ENCODE results near the gene TMEM94. TPM values are rescaled to one million over a fixed set of nuclear protein-coding genes. Genes with fewer than 3 reads are reported as not detected.

The TMEM94 gene
- total and polyA plus RNA-seq, 2 of the 13 experiments (the other 11 are each of a cell fraction or from before 2014, with no cell fraction given), result 32.6 to 134 TPM

DNA sequence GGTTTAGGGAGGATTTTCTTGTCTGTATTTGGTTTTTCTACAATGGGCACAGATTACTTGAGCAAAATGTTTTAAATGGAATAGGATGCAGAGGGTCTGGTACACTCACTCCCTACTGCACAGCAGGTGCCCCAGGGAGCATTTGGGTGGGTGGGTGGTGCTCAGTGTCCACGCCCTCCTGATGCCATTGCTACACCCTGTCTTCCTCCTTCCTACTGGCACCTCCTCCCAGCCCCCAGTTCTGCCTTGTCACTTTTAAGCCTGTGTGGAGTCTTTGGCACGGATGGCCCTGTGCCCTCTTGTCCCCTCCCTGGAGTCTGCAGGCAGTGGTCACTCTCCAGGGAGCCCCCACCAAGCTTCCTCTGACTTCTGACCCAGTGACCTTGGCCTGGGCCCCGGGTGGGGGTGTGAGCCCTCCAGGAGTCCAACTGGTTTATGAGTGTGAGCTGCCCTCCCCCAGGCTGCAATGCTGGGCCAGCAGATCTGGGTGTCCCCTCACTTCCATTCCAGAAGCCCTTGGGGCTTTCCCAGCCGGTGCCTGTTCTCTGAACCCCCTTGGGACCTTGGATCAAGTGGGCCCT lies 84.6 kb downstream of the TMEM94 start (continued):
- TF ChIP-seq, protein P1, sequence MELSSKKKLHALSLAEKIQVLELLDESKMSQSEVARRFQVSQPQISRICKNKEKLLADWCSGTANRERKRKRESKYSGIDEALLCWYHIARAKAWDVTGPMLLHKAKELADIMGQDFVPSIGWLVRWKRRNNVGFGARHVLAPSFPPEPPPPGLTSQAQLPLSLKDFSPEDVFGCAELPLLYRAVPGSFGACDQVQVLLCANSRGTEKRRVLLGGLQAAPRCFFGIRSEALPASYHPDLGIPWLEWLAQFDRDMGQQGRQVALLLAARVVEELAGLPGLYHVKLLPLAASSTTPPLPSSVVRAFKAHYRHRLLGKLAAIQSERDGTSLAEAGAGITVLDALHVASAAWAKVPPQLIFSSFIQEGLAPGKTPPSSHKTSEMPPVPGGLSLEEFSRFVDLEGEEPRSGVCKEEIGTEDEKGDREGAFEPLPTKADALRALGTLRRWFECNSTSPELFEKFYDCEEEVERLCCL (CRISPR knock-in tag; IDR thresholded peaks at IDR 0.05; ENCODE audit: borderline replicate concordance), result no peak
- no peak for TF ChIP-seq STAT5B (CRISPR knock-in tag; IDR thresholded peaks at IDR 0.05)
- no peak for TF ChIP-seq ZNF484 (CRISPR knock-in tag; IDR thresholded peaks at IDR 0.05; ENCODE audit: borderline replicate concordance, low read depth)
- TF ChIP-seq NFKBIZ (CRISPR knock-in tag; IDR thresholded peaks at IDR 0.05), result no peak
- TF ChIP-seq, protein P2, sequence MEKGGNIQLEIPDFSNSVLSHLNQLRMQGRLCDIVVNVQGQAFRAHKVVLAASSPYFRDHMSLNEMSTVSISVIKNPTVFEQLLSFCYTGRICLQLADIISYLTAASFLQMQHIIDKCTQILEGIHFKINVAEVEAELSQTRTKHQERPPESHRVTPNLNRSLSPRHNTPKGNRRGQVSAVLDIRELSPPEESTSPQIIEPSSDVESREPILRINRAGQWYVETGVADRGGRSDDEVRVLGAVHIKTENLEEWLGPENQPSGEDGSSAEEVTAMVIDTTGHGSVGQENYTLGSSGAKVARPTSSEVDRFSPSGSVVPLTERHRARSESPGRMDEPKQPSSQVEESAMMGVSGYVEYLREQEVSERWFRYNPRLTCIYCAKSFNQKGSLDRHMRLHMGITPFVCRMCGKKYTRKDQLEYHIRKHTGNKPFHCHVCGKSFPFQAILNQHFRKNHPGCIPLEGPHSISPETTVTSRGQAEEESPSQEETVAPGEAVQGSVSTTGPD (CRISPR knock-in tag; IDR thresholded peaks at IDR 0.05), result no peak
- no peak for TF ChIP-seq ZNF543 (CRISPR knock-in tag; IDR thresholded peaks at IDR 0.05)
- TF ChIP-seq, protein P3, sequence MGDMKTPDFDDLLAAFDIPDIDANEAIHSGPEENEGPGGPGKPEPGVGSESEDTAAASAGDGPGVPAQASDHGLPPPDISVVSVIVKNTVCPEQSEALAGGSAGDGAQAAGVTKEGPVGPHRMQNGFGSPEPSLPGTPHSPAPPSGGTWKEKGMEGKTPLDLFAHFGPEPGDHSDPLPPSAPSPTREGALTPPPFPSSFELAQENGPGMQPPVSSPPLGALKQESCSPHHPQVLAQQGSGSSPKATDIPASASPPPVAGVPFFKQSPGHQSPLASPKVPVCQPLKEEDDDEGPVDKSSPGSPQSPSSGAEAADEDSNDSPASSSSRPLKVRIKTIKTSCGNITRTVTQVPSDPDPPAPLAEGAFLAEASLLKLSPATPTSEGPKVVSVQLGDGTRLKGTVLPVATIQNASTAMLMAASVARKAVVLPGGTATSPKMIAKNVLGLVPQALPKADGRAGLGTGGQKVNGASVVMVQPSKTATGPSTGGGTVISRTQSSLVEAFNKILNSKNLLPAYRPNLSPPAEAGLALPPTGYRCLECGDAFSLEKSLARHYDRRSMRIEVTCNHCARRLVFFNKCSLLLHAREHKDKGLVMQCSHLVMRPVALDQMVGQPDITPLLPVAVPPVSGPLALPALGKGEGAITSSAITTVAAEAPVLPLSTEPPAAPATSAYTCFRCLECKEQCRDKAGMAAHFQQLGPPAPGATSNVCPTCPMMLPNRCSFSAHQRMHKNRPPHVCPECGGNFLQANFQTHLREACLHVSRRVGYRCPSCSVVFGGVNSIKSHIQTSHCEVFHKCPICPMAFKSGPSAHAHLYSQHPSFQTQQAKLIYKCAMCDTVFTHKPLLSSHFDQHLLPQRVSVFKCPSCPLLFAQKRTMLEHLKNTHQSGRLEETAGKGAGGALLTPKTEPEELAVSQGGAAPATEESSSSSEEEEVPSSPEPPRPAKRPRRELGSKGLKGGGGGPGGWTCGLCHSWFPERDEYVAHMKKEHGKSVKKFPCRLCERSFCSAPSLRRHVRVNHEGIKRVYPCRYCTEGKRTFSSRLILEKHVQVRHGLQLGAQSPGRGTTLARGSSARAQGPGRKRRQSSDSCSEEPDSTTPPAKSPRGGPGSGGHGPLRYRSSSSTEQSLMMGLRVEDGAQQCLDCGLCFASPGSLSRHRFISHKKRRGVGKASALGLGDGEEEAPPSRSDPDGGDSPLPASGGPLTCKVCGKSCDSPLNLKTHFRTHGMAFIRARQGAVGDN (CRISPR knock-in tag; IDR thresholded peaks at IDR 0.05), result peak; percentile 55
- TF ChIP-seq MYNN (CRISPR knock-in tag; IDR thresholded peaks at IDR 0.05; ENCODE audit: low read depth), result no peak
- no peak for TF ChIP-seq THAP11 (CRISPR knock-in tag; IDR thresholded peaks at IDR 0.05)
- TF ChIP-seq CHCHD3 (CRISPR knock-in tag; IDR thresholded peaks at IDR 0.05), result no peak
- TF ChIP-seq CC2D1A (CRISPR knock-in tag; IDR thresholded peaks at IDR 0.05), result no peak
- TF ChIP-seq ZFAT (CRISPR knock-in tag; conservative IDR thresholded peaks at IDR 0.05), result no peak
- TF ChIP-seq, protein P4, sequence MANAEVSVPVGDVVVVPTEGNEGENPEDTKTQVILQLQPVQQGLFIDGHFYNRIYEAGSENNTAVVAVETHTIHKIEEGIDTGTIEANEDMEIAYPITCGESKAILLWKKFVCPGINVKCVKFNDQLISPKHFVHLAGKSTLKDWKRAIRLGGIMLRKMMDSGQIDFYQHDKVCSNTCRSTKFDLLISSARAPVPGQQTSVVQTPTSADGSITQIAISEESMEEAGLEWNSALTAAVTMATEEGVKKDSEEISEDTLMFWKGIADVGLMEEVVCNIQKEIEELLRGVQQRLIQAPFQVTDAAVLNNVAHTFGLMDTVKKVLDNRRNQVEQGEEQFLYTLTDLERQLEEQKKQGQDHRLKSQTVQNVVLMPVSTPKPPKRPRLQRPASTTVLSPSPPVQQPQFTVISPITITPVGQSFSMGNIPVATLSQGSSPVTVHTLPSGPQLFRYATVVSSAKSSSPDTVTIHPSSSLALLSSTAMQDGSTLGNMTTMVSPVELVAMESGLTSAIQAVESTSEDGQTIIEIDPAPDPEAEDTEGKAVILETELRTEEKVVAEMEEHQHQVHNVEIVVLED (CRISPR knock-in tag; IDR thresholded peaks at IDR 0.05; ENCODE audit: borderline replicate concordance), result no peak
- no peak for TF ChIP-seq CBX5 (CRISPR knock-in tag; IDR thresholded peaks at IDR 0.05; ENCODE audit: borderline replicate concordance)
- TF ChIP-seq MTF2 (CRISPR knock-in tag; IDR thresholded peaks at IDR 0.05; ENCODE audit: borderline replicate concordance), result no peak
- TF ChIP-seq SALL1 (CRISPR knock-in tag; IDR thresholded peaks at IDR 0.05), result peak; percentile 68
- TF ChIP-seq GABPA (IDR thresholded peaks at IDR 0.05; ENCODE audit: low read depth, low read length), result no peak
- TF ChIP-seq GABPA (CRISPR knock-in tag; IDR thresholded peaks at IDR 0.05; ENCODE audit: low read depth), result no peak
- no peak for TF ChIP-seq NR1H2 (CRISPR knock-in tag; IDR thresholded peaks at IDR 0.05; ENCODE audit: borderline replicate concordance, low read depth)
- TF ChIP-seq, protein P5, sequence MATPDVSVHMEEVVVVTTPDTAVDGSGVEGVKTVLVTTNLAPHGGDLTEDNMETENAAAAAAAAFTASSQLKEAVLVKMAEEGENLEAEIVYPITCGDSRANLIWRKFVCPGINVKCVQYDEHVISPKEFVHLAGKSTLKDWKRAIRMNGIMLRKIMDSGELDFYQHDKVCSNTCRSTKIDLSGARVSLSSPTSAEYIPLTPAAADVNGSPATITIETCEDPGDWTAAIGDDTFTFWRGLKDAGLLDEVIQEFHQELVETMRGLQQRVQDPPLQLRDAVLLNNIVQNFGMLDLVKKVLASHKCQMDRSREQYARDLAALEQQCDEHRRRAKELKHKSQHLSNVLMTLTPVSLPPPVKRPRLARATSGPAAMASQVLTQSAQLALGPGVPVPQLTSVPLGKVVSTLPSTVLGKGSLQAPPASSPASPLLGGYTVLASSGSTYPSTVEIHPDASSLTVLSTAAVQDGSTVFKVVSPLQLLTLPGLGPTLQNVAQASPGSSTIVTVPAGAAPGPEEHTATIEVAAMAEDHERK (CRISPR knock-in tag; IDR thresholded peaks at IDR 0.05; ENCODE audit: low read depth), result no peak
- no peak for TF ChIP-seq GATAD2A (CRISPR knock-in tag; IDR thresholded peaks at IDR 0.05)

Data from HepG2 (cell line).